Tibial nerve (tissue), 4 donors: ENCODE results near the gene NBL1. TPM values are rescaled to one million over a fixed set of nuclear protein-coding genes. Genes with fewer than 3 reads are reported as not detected.

ENCODE experiments used
- DNase-seq, 2 donors: peaks; one replicate each; pipeline ENCODE4 v3.0.0-alpha.2; 2019; ENCODE audit warnings: low spot score in 2 of 2
- H3K27ac ChIP-seq, 4 donors: fragments of 200-600 bp; sonication (generic) in 3 of 4; one replicate each; pipeline ENCODE4 v1.5.1; 2017 to 2019; ENCODE audit warnings: mild to moderate bottlenecking in 1 of 4
- H3K27me3 ChIP-seq, 2 donors: fragments of 200-600 bp; sonication (generic) in 1 of 2; one replicate each; pipeline versions ENCODE4 v1.5.1 to v1.6.0; 2017 to 2019
- H3K36me3 ChIP-seq, 3 donors: fragments of 200-600 bp; sonication (generic); one replicate each; pipeline ENCODE4 v1.5.1; 2018 to 2019
- H3K4me1 ChIP-seq, 4 donors: fragments of 200-600 bp; sonication (generic) in 3 of 4; one replicate each; pipeline ENCODE4 v1.5.1; 2017 to 2019
- H3K4me3 ChIP-seq, 4 donors: fragments of 200-600 bp; sonication (generic) in 3 of 4; one replicate each; pipeline ENCODE4 v1.5.1; 2017 to 2019; ENCODE audit warnings: mild to moderate bottlenecking in 1 of 4, moderate library complexity in 1 of 4
- H3K9me3 ChIP-seq, 4 donors: fragments of 200-600 bp; sonication (generic) in 3 of 4; one replicate each; pipeline ENCODE4 v1.5.1; 2017 to 2019
- CTCF ChIP-seq, 5 experiments: fragments of 200-600 bp in 3 of 5; fragments of 450-650 bp in 2 of 5; sonication (generic) in 3 of 5; IDR thresholded peaks; one replicate each; pipeline ENCODE4 v1.5.1; 2016 to 2019; ENCODE audit warnings: antibody characterized with exemption in 5 of 5, mild to moderate bottlenecking in 3 of 5, moderate library complexity in 2 of 5
- EP300 ChIP-seq, 2 donors: sonication (generic); formaldehyde crosslinking; IDR thresholded peaks; one replicate each; pipeline ENCODE4 v1.6.1; 2017; ENCODE audit warnings: antibody characterized with exemption in 2 of 2, mild to moderate bottlenecking in 1 of 2
- POLR2A ChIP-seq, 2 donors: fragments of 450-650 bp; IDR thresholded peaks; one replicate each; pipeline ENCODE4 v1.6.1; 2017; ENCODE audit warnings: antibody characterized with exemption in 2 of 2, mild to moderate bottlenecking in 2 of 2, moderate library complexity in 2 of 2
- WGBS, 2 donors: methylation state at CpG; one replicate each; pipeline ENCODE4 v1.1.5; 2018; 5-methylcytosine and 5-hydroxymethylcytosine counted together
- total RNA-seq, 4 donors: library from RNA; depleted of rRNA; stranded (reverse); fragments of >200 nt; gene quantifications; one replicate each; pipeline ENCODE4 v1.1.0, GENCODE V29; 2016

NBL1 gene
- total RNA-seq, 4 donors from 2014 or later = 71.9 to 157 (median 92.0) TPM

- H3K9me3 ChIP-seq = no peaks in the 10 kb centered on the region
- H3K27me3 ChIP-seq = no peaks in the 10 kb centered on the region
- DNase-seq = no peak
- TF ChIP-seq EP300 (IDR thresholded peaks at IDR 0.05) (no peak), CTCF (IDR thresholded peaks at IDR 0.05) (no peak), POLR2A (IDR thresholded peaks at IDR 0.05) (no peak)
- peaks cover 0 to 41% (median 16%) of the 10 kb centered on the region in 4 donors for H3K4me1 ChIP-seq
- WGBS, 2 donors = 88 to 89% methylated on average over 4 of the region's 4 CpGs
- no peak overlapping the region for H3K4me3 ChIP-seq
- peaks cover 0 to 40% (median 6%) of the 10 kb centered on the region in 3 donors for H3K36me3 ChIP-seq
- H3K27ac ChIP-seq = peak overlapping the region in 2 of 4 donors; percentile 26 to 40
Measured at GRCh38 chr1:19621274-19621950, 22.7 kb upstream of the NBL1 start.

- H3K27ac ChIP-seq = no peak overlapping the region
- no peak for DNase-seq
- H3K27me3 ChIP-seq = no peaks in the 10 kb centered on the region
- H3K36me3 ChIP-seq = peaks cover 0 to 40% (median 9%) of the 10 kb centered on the region in 3 donors
- no peaks in the 10 kb centered on the region for H3K9me3 ChIP-seq
- H3K4me3 ChIP-seq = no peak overlapping the region
- H3K4me1 ChIP-seq = peaks cover 0 to 41% (median 16%) of the 10 kb centered on the region in 4 donors
- 65 to 71% methylated on average over 1 of the region's 1 CpG for WGBS, 2 donors
- TF ChIP-seq POLR2A (IDR thresholded peaks at IDR 0.05) = no peak
- no peak for TF ChIP-seq CTCF (IDR thresholded peaks at IDR 0.05)
- TF ChIP-seq EP300 (IDR thresholded peaks at IDR 0.05) = no peak
Measured at GRCh38 chr1:19622204-19622603, 21.9 kb upstream of the NBL1 start.

GRCh38 chr1:19623523-19623922 is 20.6 kb upstream of the NBL1 start:
- Histone ChIP-seq H3K4me1 (peaks cover 0 to 41% (median 16%) of the 10 kb centered on the region in 4 donors), H3K4me3 (no peak overlapping the region), H3K27ac (no peak overlapping the region), H3K27me3 (no peaks in the 10 kb centered on the region), H3K36me3 (peaks cover 0 to 50% (median 9%) of the 10 kb centered on the region in 3 donors), H3K9me3 (no peaks in the 10 kb centered on the region)
- 79 to 85% methylated on average over 3 of the region's 3 CpGs for WGBS, 2 donors
- no peak for DNase-seq
- TF ChIP-seq CTCF (IDR thresholded peaks at IDR 0.05) = no peak
- TF ChIP-seq EP300 (IDR thresholded peaks at IDR 0.05) = no peak
- TF ChIP-seq POLR2A (IDR thresholded peaks at IDR 0.05) = no peak

GRCh38 chr1:19625291-19625937 is 18.7 kb upstream of the NBL1 start:
- Histone ChIP-seq H3K27me3 (no peaks in the 10 kb centered on the region), H3K9me3 (no peaks in the 10 kb centered on the region), H3K4me3 (no peak overlapping the region), H3K36me3 (peaks cover 0 to 58% (median 9%) of the 10 kb centered on the region in 3 donors), H3K27ac (no peak overlapping the region), H3K4me1 (peaks cover 0 to 32% (median under 1%) of the 10 kb centered on the region in 4 donors)
- TF ChIP-seq CTCF (IDR thresholded peaks at IDR 0.05) (no peak), POLR2A (IDR thresholded peaks at IDR 0.05) (no peak), EP300 (IDR thresholded peaks at IDR 0.05) (no peak)
- DNase-seq = no peak
- WGBS, 2 donors = 88 to 94% methylated on average over 8 of the region's 8 CpGs

GRCh38 chr1:19628879-19629278 is 15.2 kb upstream of the NBL1 start:
- H3K27ac ChIP-seq = no peak overlapping the region
- TF ChIP-seq EP300 (IDR thresholded peaks at IDR 0.05) (no peak), CTCF (IDR thresholded peaks at IDR 0.05) (no peak), POLR2A (IDR thresholded peaks at IDR 0.05) (no peak)
- no peaks in the 10 kb centered on the region for H3K9me3 ChIP-seq
- 66 to 74% methylated on average over 3 of the region's 3 CpGs for WGBS, 2 donors
- no peak for DNase-seq
- peaks cover 0 to 53% (median 6%) of the 10 kb centered on the region in 3 donors for H3K36me3 ChIP-seq
- H3K4me3 ChIP-seq = no peak overlapping the region
- H3K27me3 ChIP-seq = no peaks in the 10 kb centered on the region
- H3K4me1 ChIP-seq = peaks cover 0 to 14% (median 0%) of the 10 kb centered on the region in 4 donors
